Muscle layer of colon (tissue), 2 donors: ENCODE measurements around the gene SMCR8.
A peak's percentile ranks its signal among the peaks of the same experiment; 100 is the strongest.

Experiments used
- H3K27ac ChIP-seq: one replicate; pipeline ENCODE4 v1.7.0; 2013; ENCODE audit warnings: low read depth, mild to moderate bottlenecking, low read length, moderate library complexity
- H3K27me3 ChIP-seq, 2 donors: one replicate each; pipeline ENCODE4 v1.7.0; 2013; ENCODE audit warnings: low read length in 2 of 2, mild to moderate bottlenecking in 2 of 2; ENCODE audit not compliant: insufficient read depth in 2 of 2, control insufficient read depth in 1 of 2
- H3K36me3 ChIP-seq: one replicate; pipeline ENCODE4 v1.7.0; 2013; ENCODE audit warnings: mild to moderate bottlenecking, low read length; ENCODE audit not compliant: insufficient read depth
- H3K4me1 ChIP-seq: one replicate; pipeline ENCODE4 v1.7.0; 2013; ENCODE audit warnings: mild to moderate bottlenecking, low read length; ENCODE audit not compliant: insufficient read depth
- H3K4me3 ChIP-seq, 2 donors: one replicate each; pipeline ENCODE4 v1.7.0; 2013; ENCODE audit warnings: low read length in 2 of 2, low read depth in 1 of 2, mild to moderate bottlenecking in 1 of 2, moderate library complexity in 1 of 2
- H3K9ac ChIP-seq: one replicate; pipeline ENCODE4 v1.7.0; 2013; ENCODE audit warnings: low read length
- H3K9me3 ChIP-seq: one replicate; pipeline ENCODE4 v1.7.0; 2013; ENCODE audit warnings: mild to moderate bottlenecking, low read length
- donor health status: abdominal sarcoma.
- donor health status: Adenocarcinoma of cecum.

The SMCR8 gene

DNA sequence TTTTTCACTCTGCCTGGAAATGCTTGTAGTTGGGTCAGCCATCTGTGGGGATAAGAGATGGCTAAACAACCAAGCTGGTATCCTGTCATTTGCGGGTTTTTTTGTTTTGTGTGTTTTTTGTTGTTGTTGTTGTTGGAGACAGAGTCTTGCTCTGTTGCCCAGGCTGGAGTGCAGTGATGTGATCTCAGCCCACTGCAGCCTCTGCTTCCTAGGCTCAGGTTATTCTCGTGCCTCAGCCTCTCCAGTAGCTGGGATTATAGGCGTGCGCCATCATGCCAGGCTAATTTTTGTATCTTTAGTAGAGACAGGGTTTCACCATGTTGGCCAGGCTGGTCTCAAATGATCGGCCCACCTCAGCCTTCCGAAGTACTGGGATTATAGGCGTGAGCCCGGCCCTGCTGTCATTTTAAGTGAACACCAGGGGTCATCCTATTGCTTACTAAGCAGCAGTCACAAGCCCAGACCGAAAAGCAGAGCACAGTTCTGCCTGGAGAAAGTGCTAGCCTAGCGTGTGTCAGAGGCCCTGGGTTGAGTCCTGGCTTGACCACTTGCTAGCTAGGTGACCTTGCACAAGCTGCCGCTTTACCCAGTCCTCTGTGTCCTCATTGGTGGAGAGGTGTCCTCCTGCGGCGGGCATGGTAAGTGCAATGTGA, 4.6 kb downstream of the SMCR8 start:
- Histone ChIP-seq H3K27ac (no peak overlapping the region), H3K27me3 (no peaks in the 10 kb centered on the region), H3K9ac (peak overlapping the region; percentile 29), H3K4me1 (peaks cover 53% of the 10 kb centered on the region), H3K36me3 (peaks cover 64% of the 10 kb centered on the region), H3K4me3 (peak overlapping the region in 1 of 2 donors; percentile 21), H3K9me3 (no peaks in the 10 kb centered on the region)

DNA sequence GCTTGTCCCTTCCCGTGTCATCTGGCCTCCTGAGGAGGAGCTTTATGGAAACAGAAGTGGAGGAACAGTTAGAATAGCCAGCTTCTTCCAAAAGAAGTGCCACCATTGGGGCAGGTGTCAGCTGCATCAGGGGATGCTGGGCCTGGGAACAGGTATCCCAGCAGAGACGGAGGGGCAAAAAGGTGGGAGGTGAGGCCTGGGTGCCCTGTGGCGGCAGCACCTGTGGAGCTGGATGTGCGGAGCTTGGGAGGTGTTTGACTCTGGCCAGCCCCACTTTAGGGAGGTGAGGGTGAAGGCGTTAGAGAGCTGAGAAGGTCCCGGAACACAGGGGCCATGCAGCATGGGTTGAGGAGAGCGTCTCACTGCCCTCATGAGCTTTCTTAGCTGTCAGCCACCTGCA, 5.2 kb downstream of the SMCR8 start:
- Histone ChIP-seq H3K4me1 (peaks cover 53% of the 10 kb centered on the region), H3K4me3 (peak overlapping the region in 1 of 2 donors; percentile 21), H3K27ac (no peak overlapping the region), H3K9ac (no peak overlapping the region), H3K27me3 (no peaks in the 10 kb centered on the region), H3K9me3 (no peaks in the 10 kb centered on the region), H3K36me3 (peaks cover 70% of the 10 kb centered on the region)

DNA sequence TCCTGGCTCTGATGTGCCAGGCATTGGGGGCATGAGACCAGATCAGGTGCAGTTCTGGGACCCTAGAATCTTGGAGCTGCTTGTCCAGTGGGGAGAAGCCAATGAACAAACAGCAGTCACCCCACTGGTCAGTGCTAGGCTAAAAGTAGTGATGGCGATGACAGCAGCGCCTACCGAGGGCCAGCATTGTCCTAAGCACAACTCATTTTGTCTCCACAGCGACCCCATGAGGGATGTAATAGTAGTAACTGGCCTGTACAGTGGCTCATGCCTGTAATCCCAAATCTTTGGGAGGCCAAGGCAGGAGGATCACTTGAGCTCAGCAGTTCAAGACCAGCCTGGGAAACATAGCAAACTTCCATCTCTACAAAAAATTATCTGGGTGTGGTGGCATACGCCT, 6.2 kb downstream of the SMCR8 start:
- Histone ChIP-seq H3K27me3 (no peaks in the 10 kb centered on the region), H3K27ac (no peak overlapping the region), H3K9ac (no peak overlapping the region), H3K36me3 (peaks cover 69% of the 10 kb centered on the region), H3K4me3 (no peak overlapping the region), H3K4me1 (peaks cover 45% of the 10 kb centered on the region), H3K9me3 (no peaks in the 10 kb centered on the region)

DNA sequence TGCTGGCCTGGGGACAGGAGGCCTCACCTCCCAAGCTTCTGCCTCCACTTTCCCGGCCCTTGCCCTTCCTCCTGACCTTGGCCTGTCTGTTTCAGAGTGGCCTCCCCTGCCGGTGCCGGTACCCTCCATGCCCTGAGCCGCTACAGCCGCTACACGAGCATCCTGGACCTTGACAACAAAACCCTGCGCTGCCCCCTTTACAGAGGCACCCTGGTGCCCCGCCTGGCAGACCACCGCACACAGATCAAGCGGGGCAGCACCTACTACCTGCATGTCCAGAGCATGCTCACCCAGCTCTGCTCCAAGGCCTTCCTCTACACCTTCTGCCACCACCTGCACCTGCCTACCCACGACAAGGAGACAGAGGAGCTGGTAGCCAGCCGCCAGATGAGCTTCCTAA, 7.4 kb downstream of the SMCR8 start:
- Histone ChIP-seq H3K4me1 (peaks cover 33% of the 10 kb centered on the region), H3K27me3 (no peaks in the 10 kb centered on the region), H3K27ac (no peak overlapping the region), H3K36me3 (peaks cover 70% of the 10 kb centered on the region), H3K9me3 (no peaks in the 10 kb centered on the region), H3K9ac (no peak overlapping the region), H3K4me3 (no peak overlapping the region)

DNA sequence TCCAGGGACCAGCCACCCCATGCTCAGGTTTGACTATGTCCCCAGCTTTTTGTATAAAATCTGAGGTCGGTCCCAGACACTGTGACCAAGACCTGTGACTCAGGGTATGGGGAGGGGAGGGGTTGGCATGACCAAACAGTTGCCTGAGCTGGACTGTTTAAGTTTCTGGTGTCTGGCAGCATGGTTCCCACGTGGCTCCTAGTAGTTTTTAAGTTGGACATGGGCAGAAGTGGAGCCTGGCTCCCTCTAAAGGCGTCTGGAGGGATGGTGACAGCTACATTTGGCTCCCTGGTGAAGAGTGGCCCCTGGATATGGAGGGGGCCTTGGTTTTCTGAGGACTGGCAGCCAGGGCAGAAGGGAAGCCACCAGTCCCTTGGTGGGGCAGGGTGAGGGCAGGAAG, 7.9 kb downstream of the SMCR8 start:
- Histone ChIP-seq H3K4me1 (peaks cover 28% of the 10 kb centered on the region), H3K9ac (no peak overlapping the region), H3K4me3 (no peak overlapping the region), H3K27ac (no peak overlapping the region), H3K36me3 (peaks cover 66% of the 10 kb centered on the region), H3K9me3 (no peaks in the 10 kb centered on the region), H3K27me3 (no peaks in the 10 kb centered on the region)

DNA sequence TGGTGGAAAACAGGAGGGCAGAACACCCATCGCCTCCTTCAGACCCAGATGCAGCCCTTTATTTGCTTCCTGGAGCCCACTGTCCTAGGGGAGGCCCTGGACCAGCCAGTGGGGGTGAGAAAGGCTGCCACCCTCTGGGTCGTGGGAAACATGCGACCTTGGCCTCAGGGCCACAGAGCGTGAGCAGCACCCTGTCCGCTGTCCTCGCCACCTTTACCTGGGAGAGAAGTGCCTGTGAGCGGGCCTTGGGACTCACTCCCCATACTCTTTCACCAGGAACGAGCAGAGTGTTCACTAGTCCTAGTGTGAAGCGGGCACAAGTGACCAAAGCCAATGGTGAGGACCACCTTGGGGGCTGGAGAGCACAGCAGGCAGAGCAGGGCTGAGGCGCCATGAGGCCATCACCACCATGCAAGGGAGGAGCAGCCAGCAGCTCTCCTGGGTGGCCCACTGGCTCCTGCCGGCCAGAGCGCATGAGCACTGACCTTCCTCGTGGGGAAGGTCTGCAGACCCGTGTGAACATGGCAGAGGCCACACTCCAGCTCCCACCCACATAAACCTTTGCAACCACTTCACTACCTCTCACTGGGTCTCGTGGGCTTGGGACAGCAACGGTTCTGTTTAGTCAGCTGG, 8.5 kb downstream of the SMCR8 start:
- Histone ChIP-seq H3K9ac (no peak overlapping the region), H3K9me3 (no peaks in the 10 kb centered on the region), H3K36me3 (peaks cover 70% of the 10 kb centered on the region), H3K27ac (no peak overlapping the region), H3K4me1 (peaks cover 22% of the 10 kb centered on the region), H3K4me3 (no peak overlapping the region), H3K27me3 (no peaks in the 10 kb centered on the region)

DNA sequence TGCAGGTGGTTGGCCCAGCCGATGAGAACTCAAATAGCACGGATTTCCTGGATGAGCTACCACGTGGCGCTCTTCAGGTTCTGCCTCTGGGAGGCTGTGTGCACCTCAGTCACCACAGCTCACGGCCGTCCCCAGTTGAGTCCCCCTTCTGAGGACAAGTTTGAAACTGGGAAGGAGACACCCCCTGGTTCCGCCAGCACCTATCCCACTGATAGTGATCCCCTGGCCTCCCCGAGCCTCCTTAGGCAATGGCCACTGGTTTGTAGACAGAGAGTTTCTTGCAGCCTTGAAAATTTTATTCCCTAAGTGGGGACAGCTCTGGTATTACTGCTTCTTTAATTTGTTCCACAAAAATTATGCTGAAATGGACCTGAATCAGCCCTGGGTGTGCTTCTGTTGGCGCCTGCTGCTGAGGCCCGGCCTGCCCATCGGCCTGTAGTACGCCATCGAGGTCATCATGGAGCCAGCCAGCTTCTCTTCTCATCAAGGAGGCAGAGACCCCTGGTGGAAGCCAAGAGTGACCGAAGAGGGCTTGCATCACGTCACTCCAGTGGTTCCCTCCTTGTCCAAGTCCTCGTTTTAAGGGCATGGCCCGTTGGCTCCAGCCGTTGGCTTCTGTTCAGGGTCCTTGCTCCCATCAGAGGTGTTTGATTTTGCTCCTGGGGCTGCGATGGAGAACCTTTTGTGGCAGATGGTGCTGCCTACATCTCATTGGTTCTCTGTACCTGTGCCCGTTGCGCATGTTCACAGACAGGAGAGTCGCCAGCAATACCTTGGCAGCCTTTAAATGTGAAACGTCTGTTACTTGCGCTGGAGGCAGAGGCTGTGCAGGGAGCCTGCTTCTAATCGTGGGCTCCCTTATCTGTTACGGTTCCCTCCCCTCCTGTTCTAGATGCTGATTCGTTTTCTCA, 9.3 kb downstream of the SMCR8 start:
- H3K9me3 ChIP-seq: no peaks in the 10 kb centered on the region
- H3K27ac ChIP-seq: no peak overlapping the region
- no peak overlapping the region for H3K9ac ChIP-seq
- H3K27me3 ChIP-seq: no peaks in the 10 kb centered on the region
- peaks cover 15% of the 10 kb centered on the region for H3K4me1 ChIP-seq
- no peak overlapping the region for H3K4me3 ChIP-seq
- H3K36me3 ChIP-seq: peaks cover 66% of the 10 kb centered on the region

DNA sequence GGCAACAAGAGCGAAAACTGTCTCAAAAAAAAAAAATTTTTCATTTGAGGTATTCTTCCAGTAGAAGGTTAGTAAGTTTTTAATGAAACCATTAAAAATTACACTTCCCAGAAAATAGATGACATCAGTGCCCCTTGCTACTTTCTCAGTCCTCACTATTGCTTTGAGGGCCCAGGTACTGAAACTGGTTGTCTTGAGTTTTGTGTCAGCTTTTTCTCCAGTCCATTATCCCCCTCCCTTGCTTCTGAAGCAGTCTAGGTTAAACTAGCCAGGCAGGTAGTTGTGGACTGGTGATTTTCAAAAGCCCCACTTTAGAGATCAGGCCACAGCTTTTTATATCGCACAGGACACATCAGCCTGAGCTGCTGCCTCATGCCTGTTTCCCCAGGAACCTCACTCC, 10.9 kb downstream of the SMCR8 start:
- no peaks in the 10 kb centered on the region for H3K9me3 ChIP-seq
- H3K4me3 ChIP-seq: no peak overlapping the region
- no peaks in the 10 kb centered on the region for H3K27me3 ChIP-seq
- H3K36me3 ChIP-seq: peaks cover 65% of the 10 kb centered on the region
- no peaks in the 10 kb centered on the region for H3K4me1 ChIP-seq
- H3K9ac ChIP-seq: no peak overlapping the region
- no peak overlapping the region for H3K27ac ChIP-seq

DNA sequence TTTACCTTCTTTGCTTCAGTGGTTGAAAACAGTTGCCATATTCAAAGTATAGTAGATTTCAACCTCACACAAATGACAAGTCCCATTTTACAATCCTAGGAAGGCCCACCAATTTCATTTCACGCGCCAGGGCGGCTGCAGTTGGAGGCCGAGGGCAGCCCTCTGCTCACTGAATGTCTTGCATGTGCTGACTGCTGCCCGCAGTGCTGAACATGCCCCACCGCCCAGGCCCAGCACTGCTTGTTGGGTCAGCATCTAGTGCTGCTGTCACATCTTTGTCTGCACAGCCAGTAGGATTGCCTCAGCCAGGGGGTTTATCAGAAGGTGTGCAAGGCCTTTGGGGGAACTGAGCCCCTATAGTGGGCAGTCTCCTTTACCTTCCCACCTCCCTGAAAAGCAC, 11.5 kb downstream of the SMCR8 start:
- Histone ChIP-seq H3K36me3 (peaks cover 67% of the 10 kb centered on the region), H3K27me3 (no peaks in the 10 kb centered on the region), H3K9ac (no peak overlapping the region), H3K9me3 (no peaks in the 10 kb centered on the region), H3K4me3 (no peak overlapping the region), H3K4me1 (no peaks in the 10 kb centered on the region), H3K27ac (no peak overlapping the region)

DNA sequence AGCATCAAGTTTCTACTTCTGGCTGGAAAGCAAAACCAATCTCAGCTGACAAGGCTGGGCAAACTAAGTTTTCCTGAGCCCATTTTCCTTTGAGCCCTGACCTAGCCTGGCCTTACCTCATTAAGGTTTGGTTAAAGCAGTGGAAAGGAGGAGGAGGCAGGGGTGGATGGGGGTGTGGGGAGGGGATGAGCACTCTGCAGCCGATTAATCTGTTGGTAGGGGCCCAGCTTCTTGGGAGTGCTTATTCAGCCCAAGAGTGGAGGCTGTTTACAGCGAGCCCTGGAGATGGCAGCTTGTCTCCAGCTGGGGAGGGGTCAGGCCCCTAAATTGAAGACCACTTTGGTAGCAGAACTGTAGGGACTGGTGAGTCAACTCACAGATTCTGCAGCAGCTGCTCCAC, 12.0 kb downstream of the SMCR8 start:
- H3K9ac ChIP-seq: no peak overlapping the region
- H3K9me3 ChIP-seq: no peaks in the 10 kb centered on the region
- H3K27me3 ChIP-seq: no peaks in the 10 kb centered on the region
- no peak overlapping the region for H3K4me3 ChIP-seq
- no peak overlapping the region for H3K27ac ChIP-seq
- H3K4me1 ChIP-seq: no peaks in the 10 kb centered on the region
- peaks cover 71% of the 10 kb centered on the region for H3K36me3 ChIP-seq

DNA sequence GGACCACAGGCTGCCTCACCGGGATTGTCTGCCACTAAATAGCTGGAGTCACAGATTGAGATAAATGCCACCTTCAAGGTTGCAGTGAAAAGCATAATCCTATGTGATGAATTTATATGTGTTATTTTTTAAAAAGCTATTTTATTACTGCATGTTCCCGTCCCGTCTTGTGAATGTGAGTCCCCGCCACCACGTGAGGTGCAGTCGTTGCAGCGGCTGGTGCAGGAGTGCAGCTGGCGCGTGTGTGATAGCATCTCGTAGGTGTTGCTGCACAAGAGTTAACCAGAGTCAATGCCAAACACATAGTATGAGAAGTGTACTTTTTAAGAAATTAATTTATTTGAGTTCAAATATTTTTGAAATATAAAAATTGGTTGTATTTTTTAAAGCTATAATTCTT, 12.5 kb downstream of the SMCR8 start:
- no peaks in the 10 kb centered on the region for H3K4me1 ChIP-seq
- no peak overlapping the region for H3K27ac ChIP-seq
- no peak overlapping the region for H3K9ac ChIP-seq
- H3K36me3 ChIP-seq: peaks cover 73% of the 10 kb centered on the region
- H3K27me3 ChIP-seq: no peaks in the 10 kb centered on the region
- no peak overlapping the region for H3K4me3 ChIP-seq
- no peaks in the 10 kb centered on the region for H3K9me3 ChIP-seq
